ENCODE data around the gene MS4A6E.

The MS4A6E gene

GRCh38 chr11:60326955-60327354, at the start of gene MS4A6E:
Gene MS4A6E, plus strand, starts transcription at chr11:60327255. Its CDS starts 7,641 bp downstream, at chr11:60334896.
- H2AFZ ChIP-seq (ENCODE audit: low read length) = no peak within 1 kb of the TSS

GRCh38 chr11:60280412-60280811, 46.6 kb upstream of the MS4A6E start, which contains the start of gene MS4A4A:
Gene MS4A4A, plus strand, starts transcription at chr11:60280666. Its CDS starts 10 bp downstream, at chr11:60280676.
- Histone ChIP-seq H3F3A (ENCODE audit: low read depth) (no peaks in the 10 kb centered on the region), H4K20me1 (ENCODE audit: insufficient read depth, low read length, poor library complexity, severe bottlenecking) (no peaks in the 10 kb centered on the region), H3K9ac (ENCODE audit: low read depth, low read length, poor library complexity, severe bottlenecking) (no peak within 1 kb of the TSS), H3K4me1 (ENCODE audit: insufficient read depth, low read length, poor library complexity, severe bottlenecking) (no peaks in the 10 kb centered on the region), H3K9me2 (replicated peaks; ENCODE audit: low read depth, low read length) (no peaks in the 10 kb centered on the region), H3K36me3 (ENCODE audit: insufficient read depth, low read length) (no peaks in the 10 kb centered on the region), H3K9me3 (ENCODE audit: insufficient read depth, low read depth, low read length) (no peaks in the 10 kb centered on the region), H3K4me2 (ENCODE audit: low read depth, low read length, poor library complexity, severe bottlenecking) (no peak within 1 kb of the TSS), H2AFZ (ENCODE audit: low read length) (no peak within 1 kb of the TSS), H3K4me3 (ENCODE audit: low read length, poor library complexity, severe bottlenecking) (no peak within 1 kb of the TSS), H3K27me3 (ENCODE audit: insufficient read depth, low read length, poor library complexity, severe bottlenecking) (no peaks in the 10 kb centered on the region), H3K79me2 (ENCODE audit: insufficient read depth, low read length) (no peaks in the 10 kb centered on the region)
- no peak for TF ChIP-seq EZH2phosphoT487 (IDR thresholded peaks at IDR 0.05; ENCODE audit: borderline replicate concordance)
- TF ChIP-seq CTCF (conservative IDR thresholded peaks at IDR 0.05; ENCODE audit: low read length) = no peak

More at GRCh38 chr11:60326955-60327354, at the start of gene MS4A6E:
- Histone ChIP-seq H3K79me2 (ENCODE audit: insufficient read depth, low read length) (no peaks in the 10 kb centered on the region), H3F3A (ENCODE audit: low read depth) (no peaks in the 10 kb centered on the region), H3K9me2 (replicated peaks; ENCODE audit: low read depth, low read length) (no peaks in the 10 kb centered on the region), H4K20me1 (ENCODE audit: insufficient read depth, low read length, poor library complexity, severe bottlenecking) (no peaks in the 10 kb centered on the region), H3K9me3 (ENCODE audit: insufficient read depth, low read depth, low read length) (0 out of 2 replicates have a peak, but pooled peaks cover 5% of the 10 kb centered on the region), H3K36me3 (ENCODE audit: insufficient read depth, low read length) (no peaks in the 10 kb centered on the region), H3K9ac (ENCODE audit: low read depth, low read length, poor library complexity, severe bottlenecking) (no peak within 1 kb of the TSS), H3K4me2 (ENCODE audit: low read depth, low read length, poor library complexity, severe bottlenecking) (no peak within 1 kb of the TSS), H3K4me3 (ENCODE audit: low read length, poor library complexity, severe bottlenecking) (no peak within 1 kb of the TSS), H3K4me1 (ENCODE audit: insufficient read depth, low read length, poor library complexity, severe bottlenecking) (no peaks in the 10 kb centered on the region), H3K27me3 (ENCODE audit: insufficient read depth, low read length, poor library complexity, severe bottlenecking) (no peaks in the 10 kb centered on the region)
- TF ChIP-seq EZH2phosphoT487 (IDR thresholded peaks at IDR 0.05; ENCODE audit: borderline replicate concordance) = no peak
- no peak for TF ChIP-seq CTCF (conservative IDR thresholded peaks at IDR 0.05; ENCODE audit: low read length)

GRCh38 chr11:60281485-60281884, 45.6 kb upstream of the MS4A6E start:
- H3K4me2 ChIP-seq (ENCODE audit: low read depth, low read length, poor library complexity, severe bottlenecking) = no peak overlapping the region
- H3K4me1 ChIP-seq (ENCODE audit: insufficient read depth, low read length, poor library complexity, severe bottlenecking) = no peaks in the 10 kb centered on the region
- no peaks in the 10 kb centered on the region for H3K79me2 ChIP-seq (ENCODE audit: insufficient read depth, low read length)
- no peak overlapping the region for H3K9ac ChIP-seq (ENCODE audit: low read depth, low read length, poor library complexity, severe bottlenecking)
- no peaks in the 10 kb centered on the region for H3K9me3 ChIP-seq (ENCODE audit: insufficient read depth, low read depth, low read length)
- TF ChIP-seq EZH2phosphoT487 (IDR thresholded peaks at IDR 0.05; ENCODE audit: borderline replicate concordance) (no peak), CTCF (conservative IDR thresholded peaks at IDR 0.05; ENCODE audit: low read length) (no peak)
- no peak overlapping the region for H2AFZ ChIP-seq (ENCODE audit: low read length)
- no peaks in the 10 kb centered on the region for H4K20me1 ChIP-seq (ENCODE audit: insufficient read depth, low read length, poor library complexity, severe bottlenecking)
- H3K4me3 ChIP-seq (ENCODE audit: low read length, poor library complexity, severe bottlenecking) = no peak overlapping the region
- H3K9me2 ChIP-seq (replicated peaks; ENCODE audit: low read depth, low read length) = no peaks in the 10 kb centered on the region
- H3K27me3 ChIP-seq (ENCODE audit: insufficient read depth, low read length, poor library complexity, severe bottlenecking) = no peaks in the 10 kb centered on the region
- H3F3A ChIP-seq (ENCODE audit: low read depth) = no peaks in the 10 kb centered on the region
- H3K36me3 ChIP-seq (ENCODE audit: insufficient read depth, low read length) = no peaks in the 10 kb centered on the region

Measured in Loucy (cell line).